ENCODE results near the gene AP2B1.

DNA sequence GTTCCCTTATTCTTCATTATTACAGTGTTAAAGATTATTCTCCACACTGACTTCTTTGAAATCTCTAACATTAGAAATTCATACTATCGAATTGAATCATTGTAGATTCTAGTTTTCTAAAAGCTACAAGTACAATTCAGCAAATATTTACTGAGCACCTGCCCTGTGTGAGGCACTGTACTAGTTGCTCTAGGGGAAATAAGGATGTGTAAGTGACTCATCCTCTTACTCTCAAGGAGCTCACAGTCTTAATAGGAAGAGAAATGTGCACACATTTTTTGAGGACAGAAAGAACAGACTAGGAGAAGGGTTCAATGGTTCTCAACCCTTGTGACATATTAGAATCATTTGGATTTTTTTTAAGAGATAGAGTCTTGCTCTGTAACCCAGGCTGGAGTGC lies 42.0 kb upstream of the AP2B1 start:
- no peak for TF ChIP-seq ZNF335 (tag by site-specific recombination; conservative IDR thresholded peaks at IDR 0.05)
- TF ChIP-seq YY1 (tag by site-specific recombination; IDR thresholded peaks at IDR 0.05) = no peak
- no peak for TF ChIP-seq ZNF274 (IDR thresholded peaks at IDR 0.05; ENCODE audit: low read length)
- TF ChIP-seq ZNF274 (tag by site-specific recombination; IDR thresholded peaks at IDR 0.05; ENCODE audit: borderline replicate concordance) = no peak
- TF ChIP-seq, protein P1, sequence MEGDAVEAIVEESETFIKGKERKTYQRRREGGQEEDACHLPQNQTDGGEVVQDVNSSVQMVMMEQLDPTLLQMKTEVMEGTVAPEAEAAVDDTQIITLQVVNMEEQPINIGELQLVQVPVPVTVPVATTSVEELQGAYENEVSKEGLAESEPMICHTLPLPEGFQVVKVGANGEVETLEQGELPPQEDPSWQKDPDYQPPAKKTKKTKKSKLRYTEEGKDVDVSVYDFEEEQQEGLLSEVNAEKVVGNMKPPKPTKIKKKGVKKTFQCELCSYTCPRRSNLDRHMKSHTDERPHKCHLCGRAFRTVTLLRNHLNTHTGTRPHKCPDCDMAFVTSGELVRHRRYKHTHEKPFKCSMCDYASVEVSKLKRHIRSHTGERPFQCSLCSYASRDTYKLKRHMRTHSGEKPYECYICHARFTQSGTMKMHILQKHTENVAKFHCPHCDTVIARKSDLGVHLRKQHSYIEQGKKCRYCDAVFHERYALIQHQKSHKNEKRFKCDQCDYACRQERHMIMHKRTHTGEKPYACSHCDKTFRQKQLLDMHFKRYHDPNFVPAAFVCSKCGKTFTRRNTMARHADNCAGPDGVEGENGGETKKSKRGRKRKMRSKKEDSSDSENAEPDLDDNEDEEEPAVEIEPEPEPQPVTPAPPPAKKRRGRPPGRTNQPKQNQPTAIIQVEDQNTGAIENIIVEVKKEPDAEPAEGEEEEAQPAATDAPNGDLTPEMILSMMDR (tag by site-specific recombination; IDR thresholded peaks at IDR 0.05) = no peak
